Umbilical cord (tissue), 2 donors: Measurements from ENCODE around the gene TANGO2. TPM values are rescaled to one million over a fixed set of nuclear protein-coding genes. Genes with fewer than 3 reads are reported as not detected.

Experiments
- DNase-seq: peaks from one replicate; pipeline ENCODE4 v3.0.0-alpha.2; 2015; ENCODE audit warnings: low spot score
- total RNA-seq: library from RNA; depleted of rRNA; stranded (reverse); fragments of >200 nt; gene quantifications from one replicate; pipeline ENCODE4 v1.2.3, GENCODE V29; 2014; ENCODE audit warnings: low replicate concordance; ENCODE audit not compliant: insufficient read depth

The TANGO2 gene
- total RNA-seq, 1 donor from 2014 or later: 20.5 TPM

- peak; percentile 58 for DNase-seq
Observed at GRCh38 chr22:19995611-19996339, 25.1 kb upstream of the TANGO2 start.

- no peak for DNase-seq
Observed at GRCh38 chr22:19996694-19997384, 24.1 kb upstream of the TANGO2 start.

GRCh38 chr22:19997561-19998231 is 23.2 kb upstream of the TANGO2 start:
- no peak for DNase-seq

GRCh38 chr22:19998232-19998951 is 22.5 kb upstream of the TANGO2 start:
- DNase-seq: no peak

GRCh38 chr22:19998991-19999820 is 21.7 kb upstream of the TANGO2 start:
- no peak for DNase-seq

GRCh38 chr22:20000246-20001081 is 20.4 kb upstream of the TANGO2 start:
- no peak for DNase-seq

GRCh38 chr22:20001082-20001638 is 19.8 kb upstream of the TANGO2 start:
- DNase-seq: no peak

- peak; percentile 56 for DNase-seq
Observed at GRCh38 chr22:20002128-20002527, 18.8 kb upstream of the TANGO2 start.

GRCh38 chr22:20002636-20003035 is 18.3 kb upstream of the TANGO2 start:
- no peak for DNase-seq

- no peak for DNase-seq
Observed at GRCh38 chr22:20003304-20003703, 17.6 kb upstream of the TANGO2 start.

- DNase-seq: no peak
Observed at GRCh38 chr22:20004464-20004863, 16.4 kb upstream of the TANGO2 start.

- no peak for DNase-seq
Observed at GRCh38 chr22:20008221-20008995, 12.5 kb upstream of the TANGO2 start.

- no peak for DNase-seq
Observed at GRCh38 chr22:20009018-20009491, 11.9 kb upstream of the TANGO2 start.

GRCh38 chr22:20009582-20010306 is 11.2 kb upstream of the TANGO2 start:
- no peak for DNase-seq

- DNase-seq: no peak
Observed at GRCh38 chr22:20010307-20011122, 10.4 kb upstream of the TANGO2 start.

GRCh38 chr22:20011123-20011992 is 9.6 kb upstream of the TANGO2 start:
- DNase-seq: no peak
